Ovary (tissue), 9 donors: Measurements from ENCODE around the gene IL23R. TPM values are rescaled to one million over a fixed set of nuclear protein-coding genes. Genes with fewer than 3 reads are reported as not detected.

Experiments used
- DNase-seq, 5 donors: peaks; one replicate each; pipeline ENCODE4 v3.0.0-alpha.2; 2019 to 2020
- H3K27ac ChIP-seq, 2 donors: fragments of 200-600 bp; one replicate each; pipeline versions ENCODE4 v1.5.1 to v1.8.0; 2019 to 2022
- H3K27me3 ChIP-seq: fragments of 200-600 bp; one replicate; pipeline ENCODE4 v1.8.0; 2022
- H3K36me3 ChIP-seq: fragments of 200-600 bp; sonication (generic); one replicate; pipeline ENCODE4 v1.5.1; 2019
- H3K4me1 ChIP-seq: one replicate; pipeline ENCODE4 v1.8.1; 2013; ENCODE audit warnings: mild to moderate bottlenecking, moderate library complexity; ENCODE audit not compliant: insufficient read depth
- H3K4me3 ChIP-seq: fragments of 200-600 bp; sonication (generic); one replicate; pipeline ENCODE4 v1.5.1; 2017
- H3K9me3 ChIP-seq, 2 donors: fragments of 200-600 bp in 1 of 2; sonication (generic) in 1 of 2; one replicate each; pipeline versions ENCODE4 v1.5.1 to v1.8.1; 2013 to 2019; ENCODE audit warnings: mild to moderate bottlenecking in 1 of 2, moderate library complexity in 1 of 2
- EP300 ChIP-seq: sonication (generic); formaldehyde crosslinking; IDR thresholded peaks from one replicate; pipeline ENCODE4 v1.6.1; 2017; ENCODE audit warnings: antibody characterized with exemption
- POLR2A ChIP-seq: fragments of 450-650 bp; IDR thresholded peaks from one replicate; pipeline ENCODE4 v1.6.1; 2017; ENCODE audit warnings: antibody characterized with exemption, mild to moderate bottlenecking, moderate library complexity
- WGBS, 3 donors: extraction: QIAGEN DNeasy Blood & Tissue Kit in 1 of 3; methylation state at CpG; one replicate each; pipeline versions ENCODE4 v1.1.5 to v1.1.7; 2013 to 2017; 5-methylcytosine and 5-hydroxymethylcytosine counted together
- intact Hi-C, 4 donors: fragments of 100-400 bp; cut with DNase I; formaldehyde crosslinking; loops; one replicate each; pipeline versions ENCODE4 v1.11.0 to v1.15.1; 2022 to 2023
- polyA plus RNA-seq, 2 donors: library from polyadenylated mRNA; stranded (reverse); fragments of 200-250 nt in 1 of 2; fragments of 350-450 nt in 1 of 2; fragmentation: Illumina TruSeq in 1 of 2; extraction: RNeasy Lipid Tissue Mini Kit (QIAGEN cat#74804) in 1 of 2; gene quantifications; one replicate each; pipeline ENCODE4 v1.2.3, GENCODE V29; 2013 to 2014
- total RNA-seq, 7 donors: library from RNA; depleted of rRNA in 2 of 7; stranded (reverse); fragments of >200 nt in 2 of 7; fragmentation: NEBNext Ultra II Directional in 3 of 7; extraction: Animal tissue kit (Norgen Biotek cat#: 25700) in 3 of 7; gene quantifications; one replicate each; pipeline versions ENCODE4 v1.1.0 to v1.2.4, GENCODE V29; 2016 to 2023
- TF ChIP-seq, protein P1 (sequence below), 3 donors: fragments of 450-650 bp in 2 of 3; fragments of 200-600 bp in 1 of 3; IDR thresholded peaks; one replicate each; pipeline versions ENCODE4 v1.5.1 to v1.8.0; 2016 to 2022; ENCODE audit warnings: antibody characterized with exemption in 3 of 3, mild to moderate bottlenecking in 1 of 3
- donor health status: DM: no; HTN: no; CAD: no; lungs with moderate emphysema.
- donor health status: DM: no; HTN: no; CAD: no.
- donor health status: Bipolar disorder and iron deficiency.
- donor health status: DM: yes; HTN: yes; CAD: no.
- donor health status: DM: no; HTN: no; CAD: no.
- donor health status: DM: yes; HTN: yes; CAD: no.

The IL23R gene
- total and polyA plus RNA-seq, 9 donors, result 0.02 to 0.68 TPM; not detected in 7

DNA sequence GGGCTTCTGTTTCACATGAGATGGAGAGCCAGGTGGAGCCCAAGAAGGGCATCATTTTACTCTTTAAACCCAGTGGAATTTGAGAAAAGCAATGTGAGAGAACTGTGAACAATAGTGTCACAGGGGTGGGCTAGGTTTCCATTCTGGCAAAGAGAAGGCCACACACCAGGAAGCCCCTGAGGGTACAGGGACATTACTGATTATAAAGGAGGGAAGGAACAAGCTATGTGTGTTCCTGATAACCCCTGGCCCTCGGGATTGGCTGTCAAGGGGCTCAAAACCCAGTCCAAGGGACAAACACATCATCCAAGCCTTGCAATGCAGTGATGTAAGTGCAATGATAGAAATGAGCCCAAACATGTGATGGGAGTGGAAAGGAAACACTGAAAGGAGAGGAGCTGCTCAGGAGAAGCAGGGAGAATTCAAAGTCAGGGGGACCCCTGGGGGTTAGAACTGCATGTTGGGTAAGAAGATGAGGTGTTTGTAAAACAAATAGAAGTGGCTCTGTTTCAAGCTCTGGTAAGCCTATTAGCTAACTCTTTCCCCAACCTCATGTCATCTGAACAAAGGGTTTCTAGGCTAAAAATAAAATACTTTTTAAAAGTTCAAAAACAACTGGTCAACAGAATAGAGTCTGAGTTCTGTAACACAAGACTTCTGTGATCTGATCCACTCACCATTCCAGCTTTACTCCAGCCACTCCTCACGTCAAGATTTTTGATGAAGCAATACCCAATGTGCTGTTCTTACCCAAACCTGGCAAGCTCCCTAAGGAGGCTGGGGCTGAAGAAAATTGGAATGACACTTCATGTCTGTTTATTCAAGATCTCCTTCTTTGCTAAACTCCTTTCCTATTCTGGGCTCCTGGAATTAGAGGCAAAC, 90.3 kb downstream of the IL23R start:
- Histone ChIP-seq H3K27ac (no peak overlapping the region), H3K36me3 (no peaks in the 10 kb centered on the region), H3K9me3 (no peaks in the 10 kb centered on the region), H3K4me1 (no peaks in the 10 kb centered on the region), H3K27me3 (no peaks in the 10 kb centered on the region), H3K4me3 (no peak overlapping the region)
- intact Hi-C loops, result no loop called here
- DNase-seq, result no peak
- TF ChIP-seq, protein P1, sequence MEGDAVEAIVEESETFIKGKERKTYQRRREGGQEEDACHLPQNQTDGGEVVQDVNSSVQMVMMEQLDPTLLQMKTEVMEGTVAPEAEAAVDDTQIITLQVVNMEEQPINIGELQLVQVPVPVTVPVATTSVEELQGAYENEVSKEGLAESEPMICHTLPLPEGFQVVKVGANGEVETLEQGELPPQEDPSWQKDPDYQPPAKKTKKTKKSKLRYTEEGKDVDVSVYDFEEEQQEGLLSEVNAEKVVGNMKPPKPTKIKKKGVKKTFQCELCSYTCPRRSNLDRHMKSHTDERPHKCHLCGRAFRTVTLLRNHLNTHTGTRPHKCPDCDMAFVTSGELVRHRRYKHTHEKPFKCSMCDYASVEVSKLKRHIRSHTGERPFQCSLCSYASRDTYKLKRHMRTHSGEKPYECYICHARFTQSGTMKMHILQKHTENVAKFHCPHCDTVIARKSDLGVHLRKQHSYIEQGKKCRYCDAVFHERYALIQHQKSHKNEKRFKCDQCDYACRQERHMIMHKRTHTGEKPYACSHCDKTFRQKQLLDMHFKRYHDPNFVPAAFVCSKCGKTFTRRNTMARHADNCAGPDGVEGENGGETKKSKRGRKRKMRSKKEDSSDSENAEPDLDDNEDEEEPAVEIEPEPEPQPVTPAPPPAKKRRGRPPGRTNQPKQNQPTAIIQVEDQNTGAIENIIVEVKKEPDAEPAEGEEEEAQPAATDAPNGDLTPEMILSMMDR (IDR thresholded peaks at IDR 0.05), result no peak
- no peak for TF ChIP-seq POLR2A
- TF ChIP-seq EP300, result no peak
- WGBS, 3 donors, result 51 to 61% (median 55%) methylated on average over 2 of the region's 2 CpGs

DNA sequence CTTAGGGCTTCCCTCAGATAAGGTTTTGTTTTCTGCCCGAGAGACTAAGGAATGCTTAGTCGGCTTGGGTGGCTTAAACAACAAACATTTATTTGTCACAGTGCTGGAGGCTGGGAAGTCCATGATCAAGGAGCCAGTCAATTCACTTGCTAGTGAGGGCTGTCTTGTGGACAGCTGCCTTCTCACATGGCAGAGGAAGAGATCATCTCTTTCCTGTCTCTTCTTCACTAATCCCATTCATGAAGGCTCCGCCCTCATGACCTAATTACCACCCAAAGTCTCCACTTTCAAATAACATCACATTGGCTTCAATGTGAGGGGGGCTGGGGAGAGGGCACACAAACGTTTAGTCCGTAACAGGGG, 90.9 kb downstream of the IL23R start:
- Histone ChIP-seq H3K4me3 (no peak overlapping the region), H3K36me3 (no peaks in the 10 kb centered on the region), H3K9me3 (no peaks in the 10 kb centered on the region), H3K27me3 (no peaks in the 10 kb centered on the region), H3K4me1 (no peaks in the 10 kb centered on the region), H3K27ac (no peak overlapping the region)
- intact Hi-C loops, result no loop called here
- TF ChIP-seq, protein P1 (IDR thresholded peaks at IDR 0.05), result no peak
- TF ChIP-seq EP300, result no peak
- no peak for TF ChIP-seq POLR2A
- DNase-seq, result no peak
- WGBS, 3 donors, result 43 to 68% (median 52%) methylated on average over 5 of the region's 5 CpGs

DNA sequence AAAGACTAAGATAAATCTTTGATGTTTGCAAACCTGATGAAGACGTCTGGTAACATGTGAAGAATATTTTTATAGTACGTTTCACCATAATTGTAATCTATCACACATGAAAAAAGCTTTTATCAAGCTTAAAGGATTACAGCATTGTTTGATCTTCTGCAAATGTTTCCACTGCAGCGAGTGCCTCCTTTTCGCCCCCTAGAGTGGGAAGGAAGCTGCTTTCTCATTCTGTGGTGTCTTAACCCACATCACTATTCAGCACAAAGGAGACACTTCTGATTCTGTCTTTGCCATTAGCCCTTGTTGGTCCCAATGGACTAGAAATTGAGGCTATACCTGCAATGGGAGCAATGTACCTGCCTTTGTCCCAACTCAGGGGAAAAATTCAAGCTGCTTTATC, 95.4 kb downstream of the IL23R start:
- intact Hi-C loops, result no loop called here
- H3K27ac ChIP-seq, result no peak overlapping the region
- WGBS, 3 donors, result 14 to 21% (median 14%) methylated on average over 4 of the region's 4 CpGs

DNA sequence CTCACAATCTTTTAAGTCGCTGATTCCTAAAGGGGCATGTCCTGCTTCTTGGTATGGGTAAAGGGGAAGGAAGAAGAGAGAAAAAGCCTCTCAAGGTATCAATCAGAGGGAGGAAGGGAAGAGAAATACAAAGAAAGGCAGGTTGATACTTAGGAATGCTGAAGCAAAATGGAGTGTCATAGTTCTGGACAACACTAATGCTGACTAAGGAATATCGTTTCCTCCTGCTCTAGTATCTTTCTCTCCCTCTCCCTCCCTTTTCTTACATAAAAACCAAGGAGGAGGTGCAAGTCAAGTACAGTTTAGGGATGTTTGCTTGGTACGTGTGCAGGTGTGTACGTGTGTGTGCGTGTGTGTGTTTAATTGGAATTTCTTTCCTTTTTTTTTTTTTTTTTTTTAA, 96.5 kb downstream of the IL23R start:
- H3K9me3 ChIP-seq, result no peaks in the 10 kb centered on the region

More for the DNA sequence above, 95.4 kb downstream of the IL23R start:
- H3K36me3 ChIP-seq, result no peaks in the 10 kb centered on the region
- H3K9me3 ChIP-seq, result no peaks in the 10 kb centered on the region
- TF ChIP-seq, protein P1 (IDR thresholded peaks at IDR 0.05), result no peak
- TF ChIP-seq EP300, result no peak
- TF ChIP-seq POLR2A, result no peak
- H3K4me3 ChIP-seq, result no peak overlapping the region
- H3K4me1 ChIP-seq, result no peaks in the 10 kb centered on the region
- no peaks in the 10 kb centered on the region for H3K27me3 ChIP-seq
- DNase-seq, result no peak

More for the DNA sequence above, 96.5 kb downstream of the IL23R start:
- WGBS, 3 donors, result 77 to 92% (median 79%) methylated on average over 5 of the region's 5 CpGs
- H3K4me3 ChIP-seq, result no peak overlapping the region
- no peaks in the 10 kb centered on the region for H3K4me1 ChIP-seq
- no peaks in the 10 kb centered on the region for H3K27me3 ChIP-seq
- DNase-seq, result no peak
- H3K27ac ChIP-seq, result no peak overlapping the region
- TF ChIP-seq POLR2A, result no peak
- TF ChIP-seq, protein P1 (IDR thresholded peaks at IDR 0.05), result no peak
- TF ChIP-seq EP300, result no peak
- intact Hi-C loops, result no loop called here
- H3K36me3 ChIP-seq, result no peaks in the 10 kb centered on the region
